CD4-positive, alpha-beta T cell treated with Interleukin-17A for 4 hours (primary cell): ENCODE data around the gene NBPF6.
"Not testable (repeated sequence)": the region's sequence is repeated elsewhere in the genome, so short reads cannot be mapped to it uniquely, and the experiment has no call there.

ENCODE experiments used
- DNase-seq: peaks from one replicate; pipeline ENCODE4 v3.0.0-alpha.2; 2020; ENCODE audit warnings: mixed read lengths

NBPF6 gene

DNA sequence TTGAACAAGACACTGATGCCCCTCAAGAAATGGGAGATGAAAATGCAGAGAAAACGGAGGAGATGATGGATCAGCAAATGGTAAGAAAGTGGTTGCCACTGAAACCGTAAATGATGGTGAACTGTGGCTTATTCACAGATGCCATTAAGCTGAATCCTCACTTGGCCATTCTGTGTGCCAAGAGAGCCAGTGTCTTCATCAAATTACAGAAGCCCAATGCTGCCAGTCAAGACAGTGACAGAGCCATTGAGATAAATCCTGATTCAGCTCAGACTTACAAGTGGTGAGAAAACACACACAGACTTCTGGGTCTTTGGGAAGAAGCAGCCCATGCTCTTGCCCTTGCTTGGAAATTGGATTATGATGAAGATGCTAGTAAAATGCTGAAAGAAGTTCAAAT lies 52.5 kb downstream of the NBPF6 start:
- no peak for DNase-seq

DNA sequence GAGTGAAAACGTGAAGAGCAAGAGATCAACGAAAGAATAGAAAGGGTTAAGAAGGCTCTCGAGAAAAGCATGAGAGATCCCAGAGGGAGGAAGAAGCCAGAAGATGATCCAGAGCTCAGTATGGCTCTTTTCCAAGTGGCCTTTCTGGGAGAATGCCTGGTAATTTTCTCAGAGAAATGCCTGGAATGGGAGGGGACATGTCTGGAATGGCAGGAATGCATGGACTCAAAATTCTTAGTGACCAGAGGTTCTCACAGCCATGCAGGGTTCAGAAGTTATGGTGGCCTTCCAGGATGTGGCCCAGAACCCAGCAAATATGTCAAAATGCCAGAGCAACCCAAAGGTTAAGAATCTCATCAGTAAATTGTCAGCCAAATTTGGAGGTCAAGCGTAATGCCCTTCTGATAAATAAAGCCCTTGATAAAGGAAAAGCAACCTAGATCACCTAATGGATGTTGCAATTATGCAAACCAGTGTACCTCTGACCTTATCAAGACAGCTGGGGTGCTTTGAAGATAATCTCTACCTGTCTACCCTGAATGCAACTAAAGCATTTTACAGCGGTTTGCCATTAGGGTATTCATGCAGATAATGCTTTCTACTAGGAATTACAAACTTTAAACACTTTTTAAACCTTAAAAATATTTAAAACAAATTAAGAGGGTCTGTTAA lies 53.1 kb downstream of the NBPF6 start:
- no peak for DNase-seq

DNA sequence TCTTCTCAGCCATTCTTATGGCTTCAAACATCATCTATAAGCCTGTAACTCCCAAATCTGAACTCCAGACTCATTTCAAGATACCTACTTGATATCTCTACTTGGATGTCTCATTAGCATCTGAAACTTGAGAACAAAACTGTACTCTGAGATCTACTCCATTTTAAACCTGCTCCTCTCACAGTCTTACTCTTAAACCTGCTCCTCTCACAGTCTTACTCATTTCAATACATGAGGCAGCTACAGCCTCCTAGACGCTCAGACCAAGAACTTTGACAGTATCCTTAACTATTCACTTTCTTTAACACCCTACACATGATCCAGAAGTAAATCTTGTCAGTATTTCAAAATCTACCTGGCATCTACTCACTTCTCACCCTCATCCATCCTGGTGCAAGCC lies 54.3 kb downstream of the NBPF6 start:
- no peak for DNase-seq

DNA sequence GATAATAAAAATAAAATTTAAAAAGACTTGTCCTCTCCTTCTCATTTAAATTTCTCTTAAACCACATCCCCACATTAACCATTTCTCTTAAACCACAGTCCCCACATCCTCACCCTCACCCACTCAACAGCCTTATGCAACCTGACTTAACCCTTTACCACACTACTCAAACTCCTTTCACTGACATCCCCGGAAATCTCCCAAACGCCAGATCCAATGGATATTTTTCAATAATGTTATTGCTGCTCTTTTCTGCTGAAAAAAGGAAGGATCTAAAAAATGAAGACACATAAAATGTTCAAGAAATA lies 55.6 kb downstream of the NBPF6 start:
- DNase-seq, result no peak

DNA sequence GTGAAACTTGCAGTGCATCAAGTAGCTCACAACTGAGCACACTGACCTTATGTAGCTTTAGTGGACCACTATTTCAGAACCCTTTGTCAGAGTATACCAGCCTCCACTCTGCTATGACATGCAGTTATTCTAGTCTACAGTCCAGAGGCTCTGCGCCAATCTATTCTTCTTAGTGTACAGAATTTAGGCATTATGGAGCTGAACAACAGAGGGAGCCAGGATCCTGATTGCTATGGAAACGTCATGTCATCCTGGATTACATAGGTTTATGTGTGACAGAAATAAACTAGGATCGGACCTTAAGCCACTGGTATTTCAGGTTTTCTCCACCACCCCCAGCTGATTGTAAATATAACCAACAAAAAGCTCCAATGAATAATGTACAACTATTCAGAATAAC lies 61.6 kb downstream of the NBPF6 start:
- no peak for DNase-seq

DNA sequence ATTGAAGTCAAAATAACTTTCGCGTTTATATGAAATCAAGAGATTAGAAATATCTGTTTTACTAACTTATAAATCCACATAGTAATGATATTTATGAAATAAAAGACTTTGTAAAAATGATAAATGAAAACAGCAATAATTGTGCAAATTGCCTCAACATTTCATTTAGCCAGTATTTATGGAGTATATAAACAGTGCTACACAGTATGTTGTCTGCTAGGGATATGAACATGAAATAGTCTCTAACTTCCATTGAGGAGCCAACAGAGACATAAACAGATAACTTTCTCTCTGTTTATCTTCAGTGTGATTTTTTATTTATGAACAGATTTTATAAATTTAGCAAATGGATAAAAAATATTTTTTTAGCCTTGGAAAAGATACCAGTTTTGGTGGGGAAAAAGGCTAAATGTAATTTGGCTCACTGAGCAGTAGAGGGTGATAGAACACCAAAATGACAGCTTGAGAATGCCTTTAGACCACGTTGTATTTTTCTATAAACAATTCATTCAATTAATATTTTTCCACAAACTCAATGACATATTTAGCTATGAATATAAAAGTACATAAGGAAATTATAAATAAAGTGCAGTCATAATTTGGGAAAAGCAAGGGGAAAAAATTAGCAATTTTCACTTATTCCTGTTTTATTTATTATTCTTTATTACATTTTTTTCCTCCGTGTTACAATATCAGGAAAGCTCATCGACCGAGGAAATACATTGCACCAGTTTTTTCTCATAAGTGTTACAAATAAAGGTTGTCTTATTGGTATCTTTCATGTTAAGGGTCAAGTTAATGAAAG lies 62.3 kb downstream of the NBPF6 start:
- DNase-seq, result peak; percentile 7

DNA sequence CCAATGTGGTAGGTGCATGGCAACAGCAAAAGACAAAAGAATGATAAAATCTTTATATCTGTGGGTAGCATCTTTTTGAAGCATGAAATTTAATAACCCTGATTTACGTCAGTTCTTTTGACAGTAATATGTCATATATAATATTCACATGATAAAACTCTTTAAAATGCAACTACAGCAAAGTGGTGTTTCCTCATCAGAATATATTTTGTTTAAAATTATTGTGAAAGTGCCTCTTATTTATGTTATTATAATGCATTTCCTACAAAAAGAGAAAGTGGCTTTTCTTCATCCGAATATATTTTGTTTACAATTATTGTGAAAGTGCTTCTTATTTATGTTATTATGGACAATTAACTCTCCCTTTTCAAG lies 62.9 kb downstream of the NBPF6 start:
- no peak for DNase-seq

DNA sequence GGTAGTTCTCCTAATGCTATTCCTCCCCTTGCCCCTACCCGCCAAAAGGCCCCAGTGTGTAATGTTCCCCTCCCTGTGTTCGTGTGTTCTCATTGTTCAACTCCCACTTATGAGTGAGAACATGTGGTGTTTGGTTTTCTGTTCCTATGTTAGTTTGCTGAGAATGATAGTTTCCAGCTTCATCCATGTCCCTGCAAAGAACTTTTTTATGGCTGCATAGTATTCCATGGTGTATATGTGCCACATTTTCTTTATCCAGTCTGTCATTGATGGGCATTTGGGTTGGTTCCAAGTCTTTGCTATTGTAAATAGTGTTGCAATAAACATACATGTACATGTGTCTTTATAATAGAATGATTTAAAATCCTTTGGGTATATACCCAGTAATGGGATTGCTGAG lies 63.8 kb downstream of the NBPF6 start:
- not testable (repeated sequence) for DNase-seq

DNA sequence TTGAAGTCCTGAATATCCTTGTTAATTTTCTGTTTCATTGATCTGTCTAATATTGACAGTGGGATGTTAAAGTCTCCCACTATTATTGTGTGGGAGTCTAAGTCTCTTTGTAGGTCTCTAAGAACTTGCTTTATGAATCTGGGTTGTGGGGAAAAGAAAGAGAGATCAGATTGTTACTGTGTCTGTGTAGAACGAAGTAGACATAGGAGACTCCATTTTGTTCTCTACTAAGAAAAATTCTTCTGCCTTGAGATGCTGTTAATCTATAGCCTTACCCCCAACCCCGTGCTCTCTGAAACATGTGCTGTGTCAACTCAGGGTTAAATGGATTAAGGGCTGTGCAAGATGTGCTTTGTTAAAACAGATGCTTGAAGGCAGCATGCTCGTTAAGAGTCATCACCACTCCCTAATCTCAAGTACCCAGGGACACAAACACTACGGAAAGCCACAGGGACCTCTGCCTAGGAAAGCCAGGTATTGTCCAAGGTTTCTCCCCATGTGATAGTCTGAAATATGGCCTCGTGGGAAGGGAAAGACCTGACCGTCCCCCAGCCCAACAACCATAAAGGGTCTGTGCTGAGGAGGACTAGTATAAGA lies 67.3 kb downstream of the NBPF6 start:
- DNase-seq, result not testable (repeated sequence)
